HepG2 (cell line): ENCODE data around the gene NOTUM. TPM values are rescaled to one million over a fixed set of nuclear protein-coding genes. Genes with fewer than 3 reads are reported as not detected.

Experiments
- JARID2 ChIP-seq: sonication (generic); formaldehyde crosslinking; IDR thresholded peaks from 2 replicates; pipeline ENCODE4 v1.8.1; 2023; ENCODE audit warnings: missing genetic modification reagents, inconsistent platforms; ENCODE audit not compliant: insufficient replicate concordance
- NR0B2 ChIP-seq: sonication (generic); formaldehyde crosslinking; IDR thresholded peaks from 2 replicates; pipeline ENCODE4 v1.4.0; 2020; ENCODE audit warnings: mild to moderate bottlenecking, missing genetic modification reagents
- PRDM10 ChIP-seq: sonication (generic); formaldehyde crosslinking; IDR thresholded peaks from 2 replicates; pipeline ENCODE4 v1.4.0; 2020; ENCODE audit warnings: low read depth, missing genetic modification reagents
- SALL1 ChIP-seq: sonication (generic); formaldehyde crosslinking; IDR thresholded peaks from 2 replicates; pipeline ENCODE4 v1.8.0; 2022; ENCODE audit warnings: mild to moderate bottlenecking, missing genetic modification reagents
- TRAFD1 ChIP-seq: sonication (generic); formaldehyde crosslinking; IDR thresholded peaks from 2 replicates; pipeline ENCODE4 v1.5.1; 2020; ENCODE audit warnings: missing genetic modification reagents, mild to moderate bottlenecking, borderline replicate concordance
- UBTF ChIP-seq: sonication (generic); formaldehyde crosslinking; IDR thresholded peaks from 2 replicates; pipeline ENCODE4 v1.4.0; 2020; ENCODE audit warnings: mild to moderate bottlenecking, missing genetic modification reagents
- ZBTB37 ChIP-seq: sonication (generic); formaldehyde crosslinking; IDR thresholded peaks from 2 replicates; pipeline ENCODE4 v1.4.0; 2020; ENCODE audit warnings: mild to moderate bottlenecking, missing genetic modification reagents
- ZBTB39 ChIP-seq: sonication (generic); formaldehyde crosslinking; IDR thresholded peaks from 2 replicates; pipeline ENCODE4 v1.5.0; 2020; ENCODE audit warnings: missing genetic modification reagents
- ZBTB42 ChIP-seq: sonication (generic); formaldehyde crosslinking; IDR thresholded peaks from 2 replicates; pipeline ENCODE4 v1.5.0; 2020; ENCODE audit warnings: mild to moderate bottlenecking, missing genetic modification reagents
- ZNF30 ChIP-seq: sonication (generic); formaldehyde crosslinking; IDR thresholded peaks from 2 replicates; pipeline ENCODE4 v1.5.0; 2020; ENCODE audit warnings: mild to moderate bottlenecking, missing genetic modification reagents
- ZNF431 ChIP-seq: sonication (generic); formaldehyde crosslinking; IDR thresholded peaks from 2 replicates; pipeline ENCODE4 v1.9.0; 2022; ENCODE audit warnings: missing genetic modification reagents, low read depth, mild to moderate bottlenecking, borderline replicate concordance
- ZNF746 ChIP-seq: sonication (generic); formaldehyde crosslinking; IDR thresholded peaks from 2 replicates; pipeline ENCODE4 v1.8.0; 2022; ENCODE audit warnings: mild to moderate bottlenecking, missing genetic modification reagents
- ZNF879 ChIP-seq: sonication (generic); formaldehyde crosslinking; IDR thresholded peaks from 2 replicates; pipeline ENCODE4 v1.8.1; 2023; ENCODE audit warnings: missing genetic modification reagents
- polyA plus RNA-seq, 8 experiments: library from polyadenylated mRNA; depleted of rRNA in 3 of 8; stranded (reverse) in 7 of 8; unstranded in 1 of 8; fragments of >200 nt; fragmentation: Illumina TruSeq in 4 of 8; extraction: Trizol in 4 of 8; gene quantifications; 2 replicates each; pipeline versions ENCODE4 v1.2.1 to v1.2.3, GENCODE V29; 2011 to 2016; ENCODE audit warnings: low read depth in 4 of 8, missing spikeins in 1 of 8, mixed read lengths in 1 of 8; ENCODE audit not compliant: insufficient read depth in 1 of 8
- total RNA-seq, 5 experiments: library from RNA; depleted of rRNA; stranded (reverse); fragments of >200 nt; fragmentation: Illumina TruSeq; extraction: Trizol; gene quantifications; 2 replicates each; pipeline ENCODE4 v1.2.3, GENCODE V29; 2016; ENCODE audit warnings: low read depth in 1 of 5

NOTUM gene
- total and polyA plus RNA-seq, 2 of the 13 experiments (the other 11 are each of a cell fraction or from before 2014, with no cell fraction given) = 150 to 160 TPM

GRCh38 chr17:81976332-81977210 is 15.6 kb upstream of the NOTUM start (continued):
- TF ChIP-seq ZBTB39 (peak; percentile 90; the same call in 1 of the 2 replicates), ZNF746 (0 out of 2 replicates have a peak, but pooled peaks have one; percentile 28), ZBTB42 (CRISPR knock-in tag) (peak; percentile 23; the same call in 1 of the 2 replicates), ZNF879 (CRISPR knock-in tag) (peak; percentile 84; the same call in 1 of the 2 replicates), PRDM10 (CRISPR knock-in tag) (0 out of 2 replicates have a peak, but pooled peaks have one; percentile 16), ZBTB37 (CRISPR knock-in tag) (0 out of 2 replicates have a peak, but pooled peaks have one; percentile 24), ZNF30 (peak; percentile 89; the same call in 1 of the 2 replicates), UBTF (CRISPR knock-in tag) (peak; percentile 41), TRAFD1 (CRISPR knock-in tag) (peak; percentile 78; the same call in 1 of the 2 replicates), JARID2 (CRISPR knock-in tag) (no peak), NR0B2 (CRISPR knock-in tag) (peak; percentile 73; the same call in 1 of the 2 replicates), SALL1 (CRISPR knock-in tag) (peak; percentile 55; the same call in 1 of the 2 replicates), ZNF431 (CRISPR knock-in tag) (0 out of 2 replicates have a peak, but pooled peaks have one; percentile 54)
